HUES48 (cell line): ENCODE results near the gene CORO7.
"Not testable (repeated sequence)": the region's sequence is repeated elsewhere in the genome, so short reads cannot be mapped to it uniquely, and the experiment has no call there.

Source experiments
- H3K27ac ChIP-seq: one replicate; pipeline ENCODE4 v1.7.0; 2013; ENCODE audit warnings: low read depth, low read length, inconsistent platforms
- H3K27me3 ChIP-seq: 2 replicates; pipeline ENCODE4 v1.6.1; 2013; ENCODE audit warnings: mild to moderate bottlenecking, low read length; ENCODE audit not compliant: control insufficient read depth, insufficient read depth
- H3K36me3 ChIP-seq: 2 replicates; pipeline ENCODE4 v1.6.1; 2013; ENCODE audit warnings: low read length; ENCODE audit not compliant: control insufficient read depth, insufficient read depth
- H3K4me1 ChIP-seq: 2 replicates; pipeline ENCODE4 v1.6.1; 2013; ENCODE audit warnings: mild to moderate bottlenecking, low read length; ENCODE audit not compliant: control insufficient read depth, insufficient read depth
- H3K4me3 ChIP-seq: 2 replicates; pipeline ENCODE4 v1.5.1; 2013; ENCODE audit warnings: mild to moderate bottlenecking, low read depth, low read length
- H3K9ac ChIP-seq: 2 replicates; pipeline ENCODE4 v1.6.1; 2013; ENCODE audit warnings: mild to moderate bottlenecking, low read depth, low read length, moderate library complexity
- H3K9me3 ChIP-seq: 2 replicates; pipeline ENCODE4 v1.6.1; 2013; ENCODE audit warnings: low read length; ENCODE audit not compliant: control insufficient read depth, insufficient read depth

CORO7 gene

DNA sequence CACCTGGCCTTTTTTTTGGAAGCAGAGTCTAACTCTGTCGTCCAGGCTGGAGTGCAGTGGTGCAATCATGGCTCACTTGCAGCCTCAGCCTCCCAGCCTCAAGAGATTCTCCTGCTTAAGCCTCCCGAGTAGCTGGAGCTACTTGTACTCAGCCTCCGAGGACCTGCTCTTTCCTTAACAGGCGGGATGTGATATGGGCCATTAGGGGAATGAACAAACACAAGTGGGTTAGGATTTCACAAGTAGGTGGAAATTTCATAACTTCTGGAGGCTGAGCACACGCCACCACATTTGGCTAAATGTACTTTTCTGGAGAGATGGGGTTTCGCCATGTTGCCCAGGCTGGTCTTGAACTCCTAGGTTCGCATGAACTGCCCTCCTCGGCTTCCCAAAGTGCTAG lies 69.4 kb downstream of the CORO7 start:
- no peak overlapping the region for H3K9ac ChIP-seq
- H3K36me3 ChIP-seq: peaks cover 29% of the 10 kb centered on the region

DNA sequence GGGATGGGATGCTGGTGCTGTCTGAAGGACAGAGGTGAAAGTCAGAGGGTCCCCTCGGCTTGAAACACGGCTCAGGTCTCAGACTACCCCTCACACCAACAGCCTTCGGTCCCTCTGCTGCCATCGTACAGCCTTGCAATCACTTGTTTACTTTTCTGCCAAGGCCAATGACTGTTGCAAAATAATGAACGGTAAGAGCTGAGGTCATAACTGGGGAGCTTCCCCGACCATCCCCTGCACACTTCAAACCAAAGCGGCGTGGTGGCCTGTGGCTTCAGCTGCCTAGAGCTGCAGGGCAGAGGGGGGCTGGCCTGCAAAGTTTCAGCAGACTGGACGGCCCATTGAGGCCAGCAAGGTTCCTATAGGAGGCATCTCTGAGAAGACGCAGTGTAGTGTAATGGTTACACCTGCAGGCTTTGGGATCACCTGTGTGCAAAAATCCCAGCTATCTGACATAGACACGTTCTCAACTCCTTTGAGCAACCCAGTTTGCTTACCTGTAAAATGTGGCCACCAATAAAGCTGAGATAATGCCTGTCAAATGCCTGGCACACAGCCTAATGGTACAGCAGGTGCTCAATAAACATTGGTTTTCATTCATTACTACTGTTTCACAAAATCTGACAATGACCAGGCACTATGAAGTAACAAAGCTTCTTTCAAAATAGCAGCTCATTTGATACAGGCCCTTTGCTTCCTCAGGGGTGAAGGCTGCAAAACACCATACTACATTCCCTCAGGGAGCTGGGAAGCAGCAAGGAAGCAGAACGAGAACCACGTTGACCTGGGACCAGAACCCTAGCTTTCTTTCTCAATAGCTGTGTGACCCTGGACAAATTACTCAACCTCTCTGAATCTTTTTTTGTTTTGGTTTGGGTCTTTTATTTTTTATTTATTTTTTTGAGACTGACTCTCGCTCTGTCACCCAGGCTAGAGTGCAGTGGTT lies 70.3 kb downstream of the CORO7 start:
- Histone ChIP-seq H3K9ac (no peak overlapping the region), H3K27ac (no peak overlapping the region), H3K4me1 (no peaks in the 10 kb centered on the region), H3K27me3 (no peaks in the 10 kb centered on the region), H3K4me3 (no peak overlapping the region), H3K36me3 (peaks cover 37% of the 10 kb centered on the region), H3K9me3 (peaks cover 4% of the 10 kb centered on the region)

More for the DNA sequence above, 69.4 kb downstream of the CORO7 start:
- H3K4me3 ChIP-seq: no peak overlapping the region
- H3K9me3 ChIP-seq: peaks cover 4% of the 10 kb centered on the region
- no peaks in the 10 kb centered on the region for H3K27me3 ChIP-seq
- H3K4me1 ChIP-seq: no peaks in the 10 kb centered on the region
- H3K27ac ChIP-seq: no peak overlapping the region

DNA sequence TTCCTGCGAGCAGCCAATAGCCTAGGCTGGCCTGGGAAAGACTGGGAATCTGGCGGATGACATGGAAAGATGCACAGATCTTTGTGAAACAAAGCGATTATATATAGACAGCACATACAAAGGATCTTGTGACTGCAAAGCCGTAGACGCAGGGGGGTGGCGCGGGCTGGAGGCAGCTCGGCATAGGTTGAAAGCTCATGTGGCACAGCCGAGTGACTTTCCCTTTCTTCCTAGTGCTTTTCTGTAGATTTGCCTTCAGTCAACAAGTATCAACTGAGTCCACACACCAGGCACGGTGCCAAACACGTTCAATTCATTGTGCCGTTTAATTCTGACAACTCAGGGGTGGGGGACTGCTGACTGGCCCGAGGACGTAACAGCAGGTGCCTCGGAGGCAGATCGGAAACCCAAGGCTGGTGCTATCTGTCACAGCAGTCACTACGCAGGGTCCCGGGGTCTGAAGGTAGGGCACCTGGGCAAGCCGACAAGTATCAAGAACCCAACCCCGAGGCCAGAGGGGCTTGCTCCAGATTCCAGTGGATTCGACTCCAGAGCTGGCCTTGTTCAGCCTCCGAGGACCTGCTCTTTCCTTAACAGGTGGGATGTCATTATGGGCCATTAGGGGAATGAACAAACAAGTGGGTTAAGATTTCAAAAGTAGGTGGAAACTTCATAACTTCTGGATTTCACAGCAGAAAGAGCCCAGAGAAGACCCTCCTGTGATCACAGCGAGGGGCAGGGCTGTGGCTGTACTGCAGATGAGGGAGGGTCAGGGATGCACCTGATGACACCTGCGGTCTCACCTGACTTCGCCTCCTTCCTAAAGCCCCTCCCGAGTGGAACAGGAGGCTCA lies 71.2 kb downstream of the CORO7 start:
- Histone ChIP-seq H3K27me3 (no peaks in the 10 kb centered on the region), H3K9ac (no peak overlapping the region), H3K36me3 (peaks cover 46% of the 10 kb centered on the region), H3K9me3 (peaks cover 4% of the 10 kb centered on the region), H3K4me3 (no peak overlapping the region), H3K4me1 (no peaks in the 10 kb centered on the region), H3K27ac (no peak overlapping the region)

DNA sequence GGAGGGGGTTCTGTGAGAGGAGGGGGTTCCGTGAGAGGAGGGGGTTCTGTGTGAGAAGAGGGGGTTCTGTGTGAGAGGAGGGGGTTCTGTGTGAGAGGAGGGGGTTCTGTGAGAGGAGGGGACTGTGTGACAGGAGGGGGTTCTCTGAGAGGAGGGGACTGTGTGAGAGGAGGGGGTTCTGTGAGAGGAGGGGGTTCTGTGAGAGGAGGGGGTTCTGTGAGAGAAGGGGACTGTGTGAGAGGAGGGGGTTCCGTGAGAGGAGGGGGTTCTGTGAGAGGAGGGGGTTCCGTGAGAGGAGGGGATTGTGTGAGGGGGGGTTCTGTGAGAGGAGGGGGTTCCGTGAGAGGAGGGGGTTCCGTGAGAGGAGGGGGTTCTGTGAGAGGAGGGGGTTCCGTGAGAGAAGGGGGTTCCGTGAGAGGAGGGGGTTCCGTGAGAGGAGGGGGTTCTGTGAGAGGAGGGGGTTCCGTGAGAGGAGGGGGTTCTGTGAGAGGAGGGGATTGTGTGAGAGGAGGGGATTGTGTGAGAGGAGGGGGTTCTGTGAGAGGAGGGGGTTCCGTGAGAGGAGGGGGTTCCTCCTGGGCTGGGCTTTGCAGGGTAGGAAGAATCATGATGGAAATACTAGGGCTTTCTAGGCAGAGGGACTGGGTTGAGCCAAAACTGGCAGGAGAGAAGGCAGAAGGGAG lies 72.0 kb downstream of the CORO7 start:
- H3K4me1 ChIP-seq: not testable (repeated sequence)

DNA sequence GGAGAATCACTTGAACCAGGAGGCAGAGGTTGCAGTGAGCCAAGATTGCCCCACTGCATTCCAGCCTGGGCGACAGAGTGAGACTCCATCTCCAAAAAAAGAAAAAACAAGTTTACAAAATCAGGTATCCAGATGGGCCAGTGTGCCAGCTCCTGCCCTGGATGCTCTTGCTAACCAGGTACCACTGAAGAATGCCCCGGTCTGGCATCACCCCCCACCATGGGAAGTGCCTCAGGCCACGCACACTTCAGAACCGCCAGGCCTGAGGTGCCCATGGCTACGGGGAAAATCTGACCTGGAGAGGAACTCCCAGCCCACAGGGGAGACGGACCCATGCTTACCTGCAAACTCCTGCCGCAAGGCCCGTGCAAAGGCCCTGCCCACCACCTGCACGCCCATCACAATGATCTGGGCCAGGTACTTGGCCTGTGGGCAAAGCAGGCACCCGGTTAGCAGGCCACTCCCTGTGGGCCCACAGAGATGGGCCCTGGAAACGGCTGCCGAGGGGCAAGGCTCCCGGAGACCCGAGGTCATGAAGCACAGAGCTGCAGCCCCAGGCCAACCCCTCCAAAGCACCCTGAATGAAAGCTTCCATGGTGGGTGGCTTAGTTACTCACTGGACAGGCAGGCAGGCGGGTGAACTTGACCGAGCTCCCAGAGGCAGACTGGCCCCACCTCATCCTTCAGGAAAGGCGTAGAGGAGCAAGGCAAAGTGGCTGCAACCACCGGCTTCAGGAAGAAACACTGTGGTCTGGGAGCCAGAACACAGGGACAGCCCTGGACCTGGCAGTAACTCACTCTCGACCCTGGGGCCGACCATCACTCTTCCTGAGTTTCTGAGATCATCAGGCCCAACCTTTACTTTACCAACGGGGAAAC lies 73.3 kb downstream of the CORO7 start:
- Histone ChIP-seq H3K9ac (no peak overlapping the region), H3K27ac (no peak overlapping the region), H3K36me3 (peaks cover 49% of the 10 kb centered on the region), H3K27me3 (no peaks in the 10 kb centered on the region), H3K4me1 (no peaks in the 10 kb centered on the region), H3K4me3 (no peak overlapping the region), H3K9me3 (peaks cover 4% of the 10 kb centered on the region)

More for the DNA sequence above, 72.0 kb downstream of the CORO7 start:
- H3K27ac ChIP-seq, H3K9me3 ChIP-seq, H3K9ac ChIP-seq, H3K27me3 ChIP-seq, H3K4me3 ChIP-seq: not testable (repeated sequence)
- H3K36me3 ChIP-seq: peaks cover 49% of the 10 kb centered on the region

DNA sequence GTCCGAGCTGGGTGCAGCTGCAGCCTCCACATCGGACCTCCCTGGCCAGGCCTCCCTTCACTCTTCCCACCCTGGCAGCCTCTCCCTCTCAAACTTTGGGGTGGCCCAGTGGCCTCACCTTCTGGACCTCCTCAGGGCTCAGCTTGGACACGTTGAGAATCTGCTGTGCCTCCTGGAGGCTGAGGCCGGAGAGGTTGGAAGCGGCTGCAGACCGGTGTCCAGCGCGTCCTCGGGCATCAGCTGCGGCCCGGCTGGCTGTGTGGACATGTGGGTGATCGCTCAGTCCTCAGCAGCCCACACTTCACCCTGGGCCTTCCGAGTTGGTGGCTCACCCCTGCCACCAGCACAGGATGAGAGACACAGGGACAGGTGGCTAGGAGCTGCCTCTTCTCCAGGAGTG lies 75.1 kb downstream of the CORO7 start:
- H3K9ac ChIP-seq: no peak overlapping the region

DNA sequence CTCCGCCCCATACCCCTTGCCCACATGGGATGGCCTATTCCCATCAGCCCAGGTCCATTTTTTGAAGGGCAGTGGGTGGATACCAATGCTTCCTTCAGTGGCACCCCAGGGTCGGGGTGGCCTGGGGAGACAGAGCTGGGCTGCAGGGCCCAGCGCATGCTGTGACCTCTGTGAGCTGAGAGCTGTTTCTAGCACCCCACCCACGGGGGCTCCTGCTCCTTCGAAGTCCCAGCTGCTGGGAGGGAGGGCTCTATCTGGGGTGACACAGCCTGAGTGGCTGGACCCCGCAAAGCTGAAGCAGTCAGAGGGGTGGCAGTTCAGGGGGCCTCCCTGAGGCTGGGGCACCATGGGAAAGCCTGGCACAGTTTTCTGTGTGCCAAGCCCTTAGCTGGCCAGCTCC lies 76.0 kb downstream of the CORO7 start:
- Histone ChIP-seq H3K36me3 (peaks cover 54% of the 10 kb centered on the region), H3K9ac (no peak overlapping the region), H3K4me3 (no peak overlapping the region), H3K4me1 (no peaks in the 10 kb centered on the region), H3K27ac (no peak overlapping the region), H3K9me3 (peaks cover 4% of the 10 kb centered on the region), H3K27me3 (no peaks in the 10 kb centered on the region)

More for the DNA sequence above, 75.1 kb downstream of the CORO7 start:
- no peaks in the 10 kb centered on the region for H3K4me1 ChIP-seq
- peaks cover 55% of the 10 kb centered on the region for H3K36me3 ChIP-seq
- peaks cover 4% of the 10 kb centered on the region for H3K9me3 ChIP-seq
- no peak overlapping the region for H3K4me3 ChIP-seq
- H3K27me3 ChIP-seq: no peaks in the 10 kb centered on the region
- no peak overlapping the region for H3K27ac ChIP-seq

DNA sequence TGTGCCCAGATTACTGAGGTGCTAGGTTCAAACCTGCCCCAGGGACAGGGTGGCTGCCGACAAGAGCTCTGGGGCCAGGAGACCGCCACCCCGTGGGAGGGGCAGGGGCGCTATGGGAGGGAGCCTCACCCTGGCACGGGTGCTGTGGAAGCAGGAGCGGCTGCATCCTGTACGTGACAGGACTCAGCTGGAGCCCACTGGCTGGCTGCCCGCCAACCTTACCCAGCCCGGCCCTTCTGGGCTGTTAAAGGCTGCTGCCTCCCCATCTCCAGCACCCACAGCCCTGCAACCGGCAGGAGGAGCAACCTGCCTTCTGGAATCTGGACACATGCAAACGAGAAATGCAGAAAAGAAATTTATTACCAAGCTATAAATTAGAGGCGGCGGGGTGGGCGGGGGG lies 76.5 kb downstream of the CORO7 start:
- Histone ChIP-seq H3K9me3 (peaks cover 2% of the 10 kb centered on the region), H3K4me1 (no peaks in the 10 kb centered on the region), H3K27ac (no peak overlapping the region), H3K27me3 (no peaks in the 10 kb centered on the region), H3K36me3 (peaks cover 58% of the 10 kb centered on the region), H3K4me3 (no peak overlapping the region), H3K9ac (no peak overlapping the region)

DNA sequence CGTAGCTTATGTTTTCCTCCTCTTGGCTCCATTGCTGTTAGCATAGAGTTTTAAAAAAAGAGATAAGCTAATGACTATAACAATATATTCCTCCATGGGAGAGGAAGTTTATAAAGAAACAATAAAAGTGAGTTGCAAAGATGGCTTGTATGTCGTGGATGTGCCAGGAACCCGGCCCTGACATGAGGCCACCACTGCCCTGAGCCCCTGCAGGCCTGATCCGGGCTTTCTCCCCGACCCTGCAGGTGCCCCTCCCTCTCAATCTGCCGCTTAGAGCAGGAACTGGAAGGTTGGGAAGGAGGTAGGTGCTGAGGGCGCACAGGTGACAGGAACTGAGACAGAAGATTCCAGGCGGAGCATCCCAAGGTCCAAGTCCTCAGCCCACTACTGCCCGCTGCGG lies 76.9 kb downstream of the CORO7 start:
- Histone ChIP-seq H3K4me3 (no peak overlapping the region), H3K27ac (no peak overlapping the region), H3K36me3 (peaks cover 63% of the 10 kb centered on the region), H3K27me3 (no peaks in the 10 kb centered on the region), H3K9ac (no peak overlapping the region), H3K9me3 (no peaks in the 10 kb centered on the region), H3K4me1 (no peaks in the 10 kb centered on the region)

DNA sequence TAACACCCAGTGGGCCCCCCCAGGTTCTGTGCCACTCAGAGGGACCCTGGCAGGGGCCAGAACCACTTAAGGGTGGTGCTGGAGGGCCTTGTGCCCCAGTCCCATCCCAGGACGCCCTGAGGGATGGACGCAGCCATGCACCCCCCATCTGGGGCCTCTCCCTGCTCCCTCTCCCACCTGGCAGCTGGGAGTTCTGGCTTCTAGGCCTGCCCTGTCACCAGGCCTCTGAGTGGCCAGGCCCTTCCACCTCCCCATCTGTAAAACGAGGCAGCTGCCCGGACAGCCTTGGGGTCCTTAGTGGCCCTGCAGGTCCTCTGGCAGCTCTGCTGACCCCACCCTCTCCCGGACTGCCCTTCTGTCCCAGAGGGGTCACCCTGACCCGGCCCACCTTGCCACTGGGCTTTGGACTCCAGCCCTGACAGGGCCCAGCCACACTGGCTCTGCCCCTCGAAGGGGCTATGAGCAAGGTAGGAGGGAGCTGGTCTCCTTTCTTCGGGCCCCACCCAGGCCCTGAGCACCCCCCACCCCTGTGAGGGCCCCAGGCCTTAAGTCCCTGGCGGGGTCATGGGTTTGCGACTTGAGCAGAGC lies 77.6 kb downstream of the CORO7 start:
- Histone ChIP-seq H3K27me3 (no peaks in the 10 kb centered on the region), H3K36me3 (peaks cover 63% of the 10 kb centered on the region), H3K9ac (no peak overlapping the region), H3K9me3 (no peaks in the 10 kb centered on the region), H3K4me1 (no peaks in the 10 kb centered on the region), H3K4me3 (no peak overlapping the region), H3K27ac (no peak overlapping the region)
